DMS 273 treated with DMSO at 0.1 percent for 48 hours (cell line): Measurements from ENCODE around the gene SUSD4.
"Not testable (repeated sequence)": the region's sequence is repeated elsewhere in the genome, so short reads cannot be mapped to it uniquely, and the experiment has no call there.

Source experiments
- DNase-seq: peaks from one replicate; lab custom pipeline; 2025; lab: John Stamatoyannopoulos, UW

The SUSD4 gene

DNA sequence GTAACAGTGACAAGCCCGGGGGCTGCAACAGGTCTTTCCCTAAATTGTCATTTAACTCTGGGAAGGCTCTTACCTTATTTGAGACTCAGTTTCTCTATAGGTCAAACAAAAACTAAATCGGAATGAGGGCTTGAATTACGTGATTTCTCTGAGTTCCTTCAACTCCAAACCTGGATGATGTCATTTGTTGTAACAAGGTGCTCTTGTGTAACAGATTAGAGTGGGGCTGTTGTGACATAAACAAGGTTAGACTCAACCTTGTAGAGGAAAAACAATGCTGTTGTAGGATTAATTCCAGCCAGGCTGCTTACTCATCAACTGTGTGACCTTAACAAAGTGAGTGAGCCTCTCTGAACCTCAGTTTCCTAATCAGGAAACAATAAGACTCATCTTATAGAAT lies 74.4 kb downstream of the SUSD4 start:
- no peak for DNase-seq

- DNase-seq = no peak
Observed at GRCh38 chr1:223288826-223289225, 75.2 kb downstream of the SUSD4 start.

GRCh38 chr1:223285452-223285851 lies 78.5 kb downstream of the SUSD4 start:
- DNase-seq = no peak

DNA sequence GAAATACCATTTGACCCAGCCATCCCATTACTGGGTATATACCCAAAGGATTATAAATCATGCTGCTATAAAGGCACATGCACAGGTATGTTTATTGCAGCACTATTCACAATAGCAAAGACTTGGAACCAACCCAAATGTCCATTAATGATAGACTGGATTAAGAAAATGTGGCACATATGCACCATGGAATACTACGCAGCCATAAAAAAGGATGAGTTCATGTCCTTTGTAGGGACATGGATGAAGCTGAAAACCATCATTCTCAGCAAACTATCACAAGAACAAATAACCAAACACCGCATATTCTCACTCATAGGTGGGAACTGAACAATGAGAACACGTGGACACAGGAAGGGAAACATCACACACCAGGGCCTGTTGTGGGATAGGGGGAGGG lies 80.3 kb downstream of the SUSD4 start:
- DNase-seq = not testable (repeated sequence)

GRCh38 chr1:223278311-223278710 lies 85.7 kb downstream of the SUSD4 start:
- DNase-seq = not testable (repeated sequence)

DNA sequence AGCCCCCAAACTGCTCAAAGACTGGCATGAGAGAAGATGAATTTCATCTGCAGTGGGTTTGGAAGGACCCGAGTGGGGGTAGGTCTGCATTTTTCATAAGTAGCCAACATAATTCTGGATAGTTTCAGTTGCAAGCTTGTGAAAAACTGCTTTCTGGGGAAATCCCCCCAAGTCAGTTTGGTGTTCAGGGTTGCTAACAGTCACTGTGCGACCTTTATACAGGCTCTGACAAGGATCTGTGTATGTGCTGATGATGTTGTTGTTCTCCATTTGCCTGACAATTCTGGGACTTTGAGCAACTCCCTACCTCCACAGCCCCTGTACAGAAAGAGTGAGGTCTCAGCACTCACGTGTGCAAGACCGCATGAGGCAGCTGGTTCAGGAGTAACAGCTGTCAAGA lies 87.9 kb downstream of the SUSD4 start:
- DNase-seq = no peak

DNA sequence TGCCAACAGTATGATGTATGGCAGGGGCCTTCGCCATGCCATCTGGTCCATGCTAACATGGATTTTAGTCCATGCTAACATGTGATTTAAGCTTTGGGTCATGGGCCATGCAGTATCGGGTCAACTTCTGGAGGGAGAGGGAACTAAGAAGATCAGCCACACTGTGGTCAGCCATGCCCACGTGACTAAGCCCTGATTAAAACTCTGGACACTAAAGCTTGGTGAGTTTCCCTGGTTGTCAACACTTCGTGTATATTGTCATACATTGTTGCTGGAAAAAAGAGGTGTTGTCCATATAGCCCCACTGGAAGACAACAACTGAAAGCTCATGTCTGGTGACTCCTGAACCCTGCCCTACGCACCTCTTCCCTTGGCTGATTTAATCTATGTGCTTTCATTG lies 90.5 kb downstream of the SUSD4 start:
- DNase-seq = no peak

- no peak for DNase-seq
Observed at GRCh38 chr1:223271085-223271781, 92.7 kb downstream of the SUSD4 start.

DNA sequence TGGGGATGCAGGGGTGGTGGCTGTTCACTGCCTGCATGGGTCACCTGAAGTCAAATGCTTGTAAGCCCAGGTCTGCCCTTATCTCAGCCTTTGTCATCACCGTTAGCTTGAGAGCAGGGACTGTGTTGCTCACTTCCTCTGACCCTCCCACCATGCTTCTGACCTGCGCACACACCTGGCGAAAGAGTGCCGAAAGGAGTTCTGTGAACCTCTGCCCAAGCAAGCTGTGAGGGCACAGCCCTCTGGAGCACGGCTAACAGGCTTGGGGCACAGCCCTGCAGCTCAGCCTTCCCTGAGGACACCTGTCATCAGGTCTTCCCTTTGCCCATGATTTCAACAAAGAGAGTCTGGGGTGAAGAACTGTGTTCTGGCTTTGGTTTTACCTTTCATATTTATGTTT lies 93.8 kb downstream of the SUSD4 start:
- DNase-seq = no peak

GRCh38 chr1:223269006-223269405 lies 95.0 kb downstream of the SUSD4 start:
- DNase-seq = no peak

- no peak for DNase-seq
Observed at GRCh38 chr1:223266632-223267172, 97.3 kb downstream of the SUSD4 start.

GRCh38 chr1:223264983-223265908 lies 98.7 kb downstream of the SUSD4 start:
- DNase-seq = no peak

- DNase-seq = no peak
Observed at GRCh38 chr1:223264529-223264928, 99.4 kb downstream of the SUSD4 start.

- no peak for DNase-seq
Observed at GRCh38 chr1:223261914-223262313, 102.1 kb downstream of the SUSD4 start.

- DNase-seq = no peak
Observed at GRCh38 chr1:223260712-223261111, 103.3 kb downstream of the SUSD4 start.

GRCh38 chr1:223259462-223259861 lies 104.5 kb downstream of the SUSD4 start:
- DNase-seq = no peak

- no peak for DNase-seq
Observed at GRCh38 chr1:223258751-223259198, 105.2 kb downstream of the SUSD4 start.

DNA sequence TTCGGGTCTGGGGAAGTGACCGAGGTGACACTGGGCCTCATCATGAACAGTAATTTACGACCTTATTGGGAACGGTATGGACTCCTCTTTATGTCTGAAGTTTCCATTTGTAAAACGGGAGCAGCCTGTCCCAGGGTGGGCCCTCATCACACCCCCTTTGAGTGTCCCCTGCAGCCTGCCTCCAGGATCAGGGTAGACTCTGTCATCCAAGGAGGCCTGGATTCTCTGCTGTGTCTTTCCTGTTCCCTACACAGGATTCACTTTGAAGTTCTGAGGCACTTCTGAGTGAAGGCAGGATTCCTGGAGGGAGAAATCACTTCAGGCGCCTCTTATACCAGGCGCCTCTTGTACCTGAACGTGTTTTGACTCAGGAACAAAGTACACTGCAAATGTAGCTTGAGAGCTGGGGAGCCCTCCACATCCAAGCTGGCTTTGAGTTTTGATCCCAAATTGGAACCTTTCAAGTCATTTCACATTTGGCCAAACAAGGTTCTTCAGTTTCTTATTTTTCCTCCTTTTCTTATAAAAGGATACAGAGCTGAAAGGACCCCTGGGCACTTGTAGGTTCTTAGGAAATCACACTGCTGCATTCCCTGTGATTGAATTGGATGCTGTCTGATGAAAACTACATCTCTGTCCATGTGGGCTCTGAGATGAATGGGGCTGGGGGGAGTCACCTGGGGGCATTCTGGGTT lies 106.0 kb downstream of the SUSD4 start:
- DNase-seq = no peak

- no peak for DNase-seq
Observed at GRCh38 chr1:223256034-223256433, 107.9 kb downstream of the SUSD4 start.

- DNase-seq = no peak
Observed at GRCh38 chr1:223253916-223254315, 110.1 kb downstream of the SUSD4 start.

DNA sequence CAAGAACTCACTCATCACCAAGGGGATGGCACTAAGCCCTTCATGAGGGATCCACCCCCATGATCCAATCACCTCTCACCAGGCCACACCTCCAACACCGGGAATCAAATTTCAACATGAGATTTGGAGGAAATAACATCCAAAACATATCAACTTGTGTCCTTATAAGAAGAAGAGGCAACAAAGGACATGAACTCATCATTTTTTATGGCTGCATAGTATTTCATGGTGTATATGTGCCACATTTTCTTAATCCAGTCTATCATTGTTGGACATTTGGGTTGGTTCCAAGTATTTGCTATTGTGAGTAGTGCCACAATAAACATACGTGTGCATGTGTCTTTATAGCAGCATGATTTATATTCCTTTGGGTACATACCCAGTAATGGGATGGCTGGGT lies 112.6 kb downstream of the SUSD4 start:
- not testable (repeated sequence) for DNase-seq

DNA sequence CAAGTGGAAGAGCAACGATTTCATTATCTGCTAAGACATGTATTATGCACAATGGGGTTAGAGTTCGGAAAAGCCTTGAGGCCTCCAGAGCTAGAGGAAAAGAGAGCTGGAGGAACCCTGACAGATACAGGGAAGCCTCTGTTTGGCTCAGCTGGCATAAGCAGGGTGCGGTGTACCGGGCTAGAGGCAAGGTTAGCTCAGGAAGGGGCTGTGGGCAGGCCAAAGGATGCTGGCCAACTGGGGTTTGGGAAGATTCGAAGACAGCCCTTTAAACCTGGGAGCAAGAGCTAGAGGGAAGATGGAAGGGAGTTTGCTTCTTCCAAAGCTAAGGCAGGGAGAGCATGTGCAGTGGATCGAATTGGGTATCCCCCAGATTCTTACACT lies 113.4 kb downstream of the SUSD4 start:
- no peak for DNase-seq
